ENCODE measurements around the gene TMEM220.
"Not testable (repeated sequence)": the region's sequence is repeated elsewhere in the genome, so short reads cannot be mapped to it uniquely, and the experiment has no call there.

Gene TMEM220

GRCh38 chr17:10705727-10706126, 24.1 kb downstream of the TMEM220 start:
- in situ Hi-C loops (cut with HindIII; ENCODE audit: low sequenced_read_pairs), result no loop called here
- no peak overlapping the region for H3K4me3 ChIP-seq (ENCODE audit: low read depth, low read length)
- no peak for TF ChIP-seq CTCF (IDR thresholded peaks at IDR 0.05; ENCODE audit: low read depth, low read length, missing control alignments)
- DNase-seq (ENCODE audit: low read depth), result no peak

GRCh38 chr17:10702574-10702973, 27.2 kb downstream of the TMEM220 start:
- no peak overlapping the region for H3K4me3 ChIP-seq (ENCODE audit: low read depth, low read length)
- in situ Hi-C loops (cut with HindIII; ENCODE audit: low sequenced_read_pairs), result no loop called here
- TF ChIP-seq CTCF (IDR thresholded peaks at IDR 0.05; ENCODE audit: low read depth, low read length, missing control alignments), result no peak
- no peak for DNase-seq (ENCODE audit: low read depth)

- in situ Hi-C loops (cut with HindIII; ENCODE audit: low sequenced_read_pairs), result no loop called here
- no peak for TF ChIP-seq CTCF (IDR thresholded peaks at IDR 0.05; ENCODE audit: low read depth, low read length, missing control alignments)
- H3K4me3 ChIP-seq (ENCODE audit: low read depth, low read length), result no peak overlapping the region
- no peak for DNase-seq (ENCODE audit: low read depth)
Observed at GRCh38 chr17:10699856-10700255, 30.0 kb downstream of the TMEM220 start.

- in situ Hi-C loops (cut with HindIII; ENCODE audit: low sequenced_read_pairs), result no loop called here
- TF ChIP-seq CTCF (IDR thresholded peaks at IDR 0.05; ENCODE audit: low read depth, low read length, missing control alignments), result no peak
- peak overlapping the region; percentile 79 for H3K4me3 ChIP-seq (ENCODE audit: low read depth, low read length)
- no peak for DNase-seq (ENCODE audit: low read depth)
Observed at GRCh38 chr17:10698096-10698818, 31.6 kb downstream of the TMEM220 start.

GRCh38 chr17:10697092-10698081, 32.4 kb downstream of the TMEM220 start, which contains the start of the genes ADPRM and SCO1:
Gene ADPRM, plus strand, starts transcription at chr17:10697594. Its CDS starts 7,333 bp downstream, at chr17:10704927.
Gene SCO1, minus strand, starts transcription at chr17:10697533. Its CDS starts 26 bp downstream, at chr17:10697507.
- H3K4me3 ChIP-seq (ENCODE audit: low read depth, low read length), result peak within 1 kb of the TSS; percentile 79
- TF ChIP-seq CTCF (IDR thresholded peaks at IDR 0.05; ENCODE audit: low read depth, low read length, missing control alignments), result peak; percentile 60
- in situ Hi-C loops (cut with HindIII; ENCODE audit: low sequenced_read_pairs), result no loop called here

GRCh38 chr17:10695875-10696407, 33.9 kb downstream of the TMEM220 start:
- in situ Hi-C loops (cut with HindIII; ENCODE audit: low sequenced_read_pairs); DNase-seq (ENCODE audit: low read depth): not testable (repeated sequence)
- peak overlapping the region; percentile 79 for H3K4me3 ChIP-seq (ENCODE audit: low read depth, low read length)

More at GRCh38 chr17:10697092-10698081, 32.4 kb downstream of the TMEM220 start, which contains the start of the genes ADPRM and SCO1:
- DNase-seq (ENCODE audit: low read depth), result peak; percentile 84

Data from astrocyte of the cerebellum (primary cell).